Body of pancreas (tissue), 4 donors: ENCODE results near the gene PRR20G. TPM values are rescaled to one million over a fixed set of nuclear protein-coding genes. Genes with fewer than 3 reads are reported as not detected.

Experiments used
- ATAC-seq: fragments of 150-250 bp; one replicate; pipeline ENCODE4 v1.9.1; 2016
- DNase-seq, 4 donors: peaks; one replicate each; pipeline ENCODE4 v3.0.0-alpha.2; 2019
- H3K27ac ChIP-seq, 4 donors: fragments of 200-600 bp; sonication (generic); 1 replicate in 3 of 4; 2 replicates in 1 of 4; pipeline versions ENCODE4 v1.5.1 to v1.6.1; 2016 to 2019; ENCODE audit warnings: mild to moderate bottlenecking in 1 of 4, mixed read lengths in 1 of 4, moderate library complexity in 1 of 4
- H3K27me3 ChIP-seq, 2 donors: fragments of 200-600 bp; sonication (generic); one replicate each; pipeline ENCODE4 v1.6.0; 2016; ENCODE audit warnings: mild to moderate bottlenecking in 1 of 2
- H3K36me3 ChIP-seq, 2 donors: fragments of 200-600 bp; sonication (generic); replicated peaks in 1 of 2; 2 replicates each; pipeline ENCODE4 v1.5.1; 2016; ENCODE audit warnings: low read depth in 2 of 2; ENCODE audit not compliant: insufficient read depth in 1 of 2
- H3K4me1 ChIP-seq: fragments of 200-600 bp; sonication (generic); one replicate; pipeline ENCODE4 v1.6.0; 2016
- H3K4me3 ChIP-seq, 2 donors: fragments of 200-600 bp; sonication (generic); 1 replicate in 1 of 2; 2 replicates in 1 of 2; pipeline ENCODE4 v1.5.1; 2016 to 2019
- H3K9me3 ChIP-seq, 3 donors: fragments of 200-600 bp; sonication (generic); 1 replicate in 2 of 3; 2 replicates in 1 of 3; pipeline ENCODE4 v1.5.1; 2016
- POLR2A ChIP-seq, 3 donors: fragments of 450-650 bp; IDR thresholded peaks; one replicate each; pipeline ENCODE4 v1.6.1; 2016; ENCODE audit warnings: antibody characterized with exemption in 3 of 3, mild to moderate bottlenecking in 2 of 3
- WGBS, 2 donors: methylation state at CpG; one replicate each; pipeline ENCODE4 v1.1.5; 2017; 5-methylcytosine and 5-hydroxymethylcytosine counted together
- intact Hi-C: fragments of 100-400 bp; cut with DNase I; formaldehyde crosslinking; loops from one replicate; pipeline ENCODE4 v1.15.1; 2023
- total RNA-seq, 2 donors: library from RNA; depleted of rRNA; stranded (reverse); fragments of >200 nt; gene quantifications; one replicate each; pipeline ENCODE4 v1.1.0, GENCODE V29; 2016
- TF ChIP-seq, protein P1 (sequence below), 7 experiments: fragments of 450-650 bp in 4 of 7; fragments of 200-600 bp in 3 of 7; sonication (generic) in 3 of 7; IDR thresholded peaks; one replicate each; pipeline ENCODE4 v1.5.1; 2016 to 2019; ENCODE audit warnings: antibody characterized with exemption in 7 of 7

PRR20G gene
- total RNA-seq, 2 donors from 2014 or later: not detected

GRCh38 chr3:127256138-127256537 is 31.7 kb downstream of the PRR20G start:
- H3K36me3 ChIP-seq: no peaks in the 10 kb centered on the region
- H3K27me3 ChIP-seq: no peaks in the 10 kb centered on the region
- DNase-seq: no peak
- no peaks in the 10 kb centered on the region for H3K9me3 ChIP-seq
- ATAC-seq: no peak
- intact Hi-C loops: no loop called here
- no peak overlapping the region for H3K4me3 ChIP-seq
- no peak overlapping the region for H3K27ac ChIP-seq
- 79 to 81% methylated on average over 5 of the region's 5 CpGs for WGBS, 2 donors
- no peaks in the 10 kb centered on the region for H3K4me1 ChIP-seq
- no peak for TF ChIP-seq POLR2A (IDR thresholded peaks at IDR 0.05)
- TF ChIP-seq, protein P1, sequence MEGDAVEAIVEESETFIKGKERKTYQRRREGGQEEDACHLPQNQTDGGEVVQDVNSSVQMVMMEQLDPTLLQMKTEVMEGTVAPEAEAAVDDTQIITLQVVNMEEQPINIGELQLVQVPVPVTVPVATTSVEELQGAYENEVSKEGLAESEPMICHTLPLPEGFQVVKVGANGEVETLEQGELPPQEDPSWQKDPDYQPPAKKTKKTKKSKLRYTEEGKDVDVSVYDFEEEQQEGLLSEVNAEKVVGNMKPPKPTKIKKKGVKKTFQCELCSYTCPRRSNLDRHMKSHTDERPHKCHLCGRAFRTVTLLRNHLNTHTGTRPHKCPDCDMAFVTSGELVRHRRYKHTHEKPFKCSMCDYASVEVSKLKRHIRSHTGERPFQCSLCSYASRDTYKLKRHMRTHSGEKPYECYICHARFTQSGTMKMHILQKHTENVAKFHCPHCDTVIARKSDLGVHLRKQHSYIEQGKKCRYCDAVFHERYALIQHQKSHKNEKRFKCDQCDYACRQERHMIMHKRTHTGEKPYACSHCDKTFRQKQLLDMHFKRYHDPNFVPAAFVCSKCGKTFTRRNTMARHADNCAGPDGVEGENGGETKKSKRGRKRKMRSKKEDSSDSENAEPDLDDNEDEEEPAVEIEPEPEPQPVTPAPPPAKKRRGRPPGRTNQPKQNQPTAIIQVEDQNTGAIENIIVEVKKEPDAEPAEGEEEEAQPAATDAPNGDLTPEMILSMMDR (IDR thresholded peaks at IDR 0.05): no peak

- Histone ChIP-seq H3K27me3 (no peaks in the 10 kb centered on the region), H3K9me3 (no peaks in the 10 kb centered on the region), H3K4me1 (no peaks in the 10 kb centered on the region), H3K36me3 (no peaks in the 10 kb centered on the region), H3K4me3 (no peak overlapping the region), H3K27ac (no peak overlapping the region)
- intact Hi-C loops: no loop called here
- ATAC-seq: no peak
- 79 to 86% methylated on average over 4 of the region's 4 CpGs for WGBS, 2 donors
- no peak for DNase-seq
- TF ChIP-seq, protein P1 (IDR thresholded peaks at IDR 0.05): no peak
- no peak for TF ChIP-seq POLR2A (IDR thresholded peaks at IDR 0.05)
These were observed 32.3 kb downstream of the PRR20G start for GRCh38 chr3:127255516-127255915.

DNA sequence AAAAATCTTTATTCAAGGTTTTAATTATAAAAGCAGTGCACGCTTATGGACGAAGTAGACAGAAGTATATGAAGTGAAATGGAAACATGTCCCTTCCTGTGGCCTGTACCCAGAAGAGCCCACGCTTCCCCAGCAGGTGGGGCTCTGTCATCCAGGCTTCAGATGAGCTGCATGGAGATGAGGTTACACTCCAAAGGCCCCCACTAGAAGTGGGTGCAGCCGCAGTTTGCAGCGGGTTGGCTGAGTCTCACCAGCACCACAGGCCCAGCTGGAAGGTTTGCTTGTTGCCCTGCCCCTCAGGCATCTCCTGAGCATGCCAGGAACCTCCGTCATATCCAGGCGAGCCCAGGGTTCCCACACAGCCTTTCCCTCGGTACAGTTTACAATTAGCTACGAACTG is 33.1 kb downstream of the PRR20G start:
- no peak for DNase-seq
- no peaks in the 10 kb centered on the region for H3K27me3 ChIP-seq
- 74 to 77% methylated on average over 7 to 9 of the region's 9 CpGs for WGBS, 2 donors
- ATAC-seq: no peak
- intact Hi-C loops: no loop called here
- no peak overlapping the region for H3K4me3 ChIP-seq
- no peak for TF ChIP-seq POLR2A (IDR thresholded peaks at IDR 0.05)
- TF ChIP-seq, protein P1 (IDR thresholded peaks at IDR 0.05): peak in 1 of 7 experiments; percentile 7
- no peaks in the 10 kb centered on the region for H3K4me1 ChIP-seq
- H3K9me3 ChIP-seq: no peaks in the 10 kb centered on the region
- H3K36me3 ChIP-seq: no peaks in the 10 kb centered on the region
- H3K27ac ChIP-seq: no peak overlapping the region

DNA sequence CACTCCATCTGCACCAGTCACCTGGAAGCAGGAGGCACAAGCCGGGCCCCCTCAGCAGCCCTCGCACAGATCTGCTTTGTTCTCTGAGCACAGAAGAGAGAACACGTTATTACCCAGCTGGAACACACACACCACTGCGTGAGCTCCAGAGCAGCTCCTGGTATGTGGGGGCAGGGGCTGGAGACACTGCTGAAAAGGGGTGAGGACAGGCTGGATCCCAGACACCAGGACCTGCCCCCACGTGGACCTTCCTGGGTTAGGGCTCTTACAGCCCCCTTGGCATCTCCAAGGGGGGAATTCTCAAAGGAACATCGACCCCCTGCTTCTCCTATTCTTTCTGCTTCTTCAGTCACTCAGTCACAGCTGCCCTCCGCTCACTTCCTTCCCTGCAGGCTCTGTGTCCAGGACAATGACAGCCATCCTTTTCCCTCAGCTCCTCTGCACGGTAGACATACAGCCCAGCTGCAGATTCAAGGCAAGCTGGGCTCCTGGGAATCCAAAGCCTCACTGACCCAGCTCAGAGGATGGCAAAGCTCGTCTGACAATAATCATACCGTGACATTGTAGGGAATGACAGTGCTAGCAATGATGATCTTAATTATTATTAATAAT is 33.7 kb downstream of the PRR20G start:
- Histone ChIP-seq H3K36me3 (no peaks in the 10 kb centered on the region), H3K27me3 (no peaks in the 10 kb centered on the region), H3K4me1 (no peaks in the 10 kb centered on the region), H3K4me3 (no peak overlapping the region), H3K27ac (no peak overlapping the region), H3K9me3 (no peaks in the 10 kb centered on the region)
- WGBS, 2 donors: 60 to 64% methylated on average over 10 of the region's 10 CpGs
- ATAC-seq (peak; percentile 15), DNase-seq (no peak)
- TF ChIP-seq, protein P1 (IDR thresholded peaks at IDR 0.05): no peak
- TF ChIP-seq POLR2A (IDR thresholded peaks at IDR 0.05): no peak
- intact Hi-C loops: no loop called here

DNA sequence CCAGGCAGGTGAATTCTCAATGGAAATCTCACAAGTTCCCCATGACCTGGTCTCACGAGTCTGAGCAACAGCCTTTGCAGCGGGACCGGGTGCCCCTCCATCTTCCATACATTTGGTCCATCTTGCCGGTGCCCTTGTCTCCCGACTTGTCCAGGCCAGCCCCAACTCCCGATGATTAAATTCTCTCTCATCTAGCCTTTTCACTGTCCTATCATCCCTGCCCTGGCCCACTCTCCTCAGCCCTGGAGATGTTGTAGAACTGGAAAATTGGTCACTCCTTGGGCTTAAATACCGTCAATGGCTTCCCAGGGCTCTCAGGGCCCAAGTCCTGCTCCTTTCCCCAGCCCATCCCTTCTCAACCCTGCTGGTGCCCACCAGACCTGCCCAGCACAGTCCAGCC is 34.4 kb downstream of the PRR20G start:
- Histone ChIP-seq H3K4me3 (no peak overlapping the region), H3K27me3 (no peaks in the 10 kb centered on the region), H3K9me3 (no peaks in the 10 kb centered on the region), H3K36me3 (no peaks in the 10 kb centered on the region), H3K4me1 (no peaks in the 10 kb centered on the region), H3K27ac (no peak overlapping the region)
- no peak for ATAC-seq
- DNase-seq: no peak
- WGBS, 2 donors: 81 to 92% methylated on average over 7 of the region's 7 CpGs
- intact Hi-C loops: no loop called here
- TF ChIP-seq, protein P1 (IDR thresholded peaks at IDR 0.05): no peak
- TF ChIP-seq POLR2A (IDR thresholded peaks at IDR 0.05): no peak
